HL-60 (cell line): ENCODE results near the gene CEP95.
A peak's percentile ranks its signal among the peaks of the same experiment; 100 is the strongest.

ENCODE experiments used
- DNase-seq, 2 experiments: peaks; one replicate each; pipeline ENCODE4 v3.0.0-alpha.2; 2010 to 2020; ENCODE audit warnings: low read depth in 1 of 2, low spot score in 1 of 2
- H3K27ac ChIP-seq: fragments of 250-450 bp; sonication (Bioruptor Pico); replicated peaks from 2 replicates; pipeline ENCODE4 v1.5.1; 2020; ENCODE audit warnings: mild to moderate bottlenecking, moderate library complexity
- H3K27me3 ChIP-seq: fragments of 250-450 bp; sonication (Bioruptor Pico); 2 replicates; pipeline ENCODE4 v1.5.1; 2021; ENCODE audit warnings: mild to moderate bottlenecking, moderate library complexity; ENCODE audit not compliant: insufficient read depth, poor library complexity, severe bottlenecking
- H3K4me3 ChIP-seq: replicated peaks from 2 replicates; pipeline ENCODE4 v1.5.1; 2011; ENCODE audit warnings: mild to moderate bottlenecking, control low read depth, low read length; ENCODE audit not compliant: insufficient read depth
- CTCF ChIP-seq: IDR thresholded peaks from one replicate; pipeline ENCODE4 v1.5.1; 2011; ENCODE audit warnings: low read length, control low read depth, inconsistent platforms; ENCODE audit not compliant: insufficient read depth
- GABPA ChIP-seq: IDR thresholded peaks from 2 replicates; pipeline ENCODE4 v1.6.1; 2012; ENCODE audit warnings: low read depth
- POLR2AphosphoS5 ChIP-seq: IDR thresholded peaks from 2 replicates; pipeline ENCODE4 v1.6.1; 2012; ENCODE audit warnings: low read depth
- REST ChIP-seq: IDR thresholded peaks from 2 replicates; pipeline ENCODE4 v1.6.1; 2012; ENCODE audit warnings: low read depth; ENCODE audit not compliant: insufficient replicate concordance
- SPI1 ChIP-seq: IDR thresholded peaks from 2 replicates; pipeline ENCODE4 v1.6.1; 2012; ENCODE audit warnings: low read depth, mild to moderate bottlenecking, borderline replicate concordance
- long read RNA-seq: library from polyadenylated mRNA; unstranded; transcript quantifications from one replicate; pipeline ENCODE4 v2.0.0, GENCODE V29; 2020

Gene CEP95
- long read RNA-seq, transcript CEP95-203 (20 exons, 3,139 nt) = major isoform, 42 of 208 reads
- long read RNA-seq, partial matches to known transcripts = 41 of 208 reads
- long read RNA-seq, other reads (novel, unspliced or antisense) = 122 of 208 reads

- TF ChIP-seq GABPA (peak; percentile 72), SPI1 (peak; percentile 74; the same call in 1 of the 2 replicates), POLR2AphosphoS5 (peak; percentile 92), REST (peak; percentile 39), CTCF (no peak)
- Histone ChIP-seq H3K27ac (peak within 1 kb of the TSS; percentile 98), H3K4me3 (peak within 1 kb of the TSS; percentile 91), H3K27me3 (no peaks in the 10 kb centered on the region)
- peak; percentile 95 to 98 for DNase-seq
These were observed at the start of gene CEP95 for GRCh38 chr17:64506576-64507412. TSS of gene CEP95 (plus strand) at chr17:64506977. CDS start at chr17:64507098, 121 bp downstream.

- TF ChIP-seq GABPA = no peak
- TF ChIP-seq REST = no peak
- no peak for TF ChIP-seq CTCF
- TF ChIP-seq SPI1 = no peak
- no peak for TF ChIP-seq POLR2AphosphoS5
- Histone ChIP-seq H3K27me3 (no peaks in the 10 kb centered on the region), H3K4me3 (no peak overlapping the region), H3K27ac (peak overlapping the region; percentile 58; the same call in 1 of the 2 replicates)
- no peak for DNase-seq
These were observed 49.6 kb upstream of the CEP95 start for GRCh38 chr17:64457156-64457555.

GRCh38 chr17:64458756-64459155, 48.0 kb upstream of the CEP95 start:
- H3K27ac ChIP-seq = no peak overlapping the region
- H3K27me3 ChIP-seq = no peaks in the 10 kb centered on the region
- no peak for DNase-seq
- H3K4me3 ChIP-seq = no peak overlapping the region
- TF ChIP-seq CTCF (no peak), SPI1 (no peak), REST (no peak), GABPA (no peak), POLR2AphosphoS5 (no peak)
